Erythroblast (primary cell): ENCODE data around the gene SRD5A2.

Experiments
- GATA1 ChIP-seq: IDR thresholded peaks from 2 replicates; pipeline ENCODE4 v1.6.1; 2011; ENCODE audit warnings: low read depth, mild to moderate bottlenecking, control low read depth, low read length, moderate library complexity
- POLR2A ChIP-seq: IDR thresholded peaks from 2 replicates; pipeline ENCODE4 v1.6.1; 2011; ENCODE audit warnings: mild to moderate bottlenecking, low read length

- TF ChIP-seq POLR2A (no peak), GATA1 (no peak)
Observed at GRCh38 chr2:31578316-31578715, 2.4 kb downstream of the SRD5A2 start.
